HG03342 (cell line): ENCODE data around the gene BASP1.
"Not testable (repeated sequence)": the region's sequence is repeated elsewhere in the genome, so short reads cannot be mapped to it uniquely, and the experiment has no call there.

Experiments
- ATAC-seq: cut with Tn5 transposase; IDR thresholded peaks from one replicate; pipeline ENCODE4 v1.9.1; 2021; ENCODE audit warnings: mild to moderate bottlenecking, moderate library complexity; ENCODE audit not compliant: unreplicated experiment

BASP1 gene

DNA sequence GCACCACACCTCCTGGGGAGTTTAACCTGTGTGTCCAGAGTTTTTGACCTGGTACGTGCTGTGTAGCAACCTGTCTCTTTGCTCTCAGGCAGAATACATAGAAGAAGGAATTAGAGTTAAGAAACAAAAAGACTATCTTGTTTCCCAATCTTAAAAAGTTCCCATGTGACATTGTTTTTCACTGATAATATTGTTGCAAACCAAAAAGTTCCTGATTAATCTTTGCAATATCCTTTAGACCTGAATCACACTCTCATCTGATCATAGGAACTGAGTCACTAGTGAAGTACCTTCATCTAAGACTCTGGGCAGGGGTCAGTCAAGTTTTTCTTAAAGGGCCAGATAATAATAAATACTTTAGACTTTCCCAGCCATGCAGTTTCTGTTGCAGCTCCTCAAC is 35.1 kb downstream of the BASP1 start:
- no peak for ATAC-seq

DNA sequence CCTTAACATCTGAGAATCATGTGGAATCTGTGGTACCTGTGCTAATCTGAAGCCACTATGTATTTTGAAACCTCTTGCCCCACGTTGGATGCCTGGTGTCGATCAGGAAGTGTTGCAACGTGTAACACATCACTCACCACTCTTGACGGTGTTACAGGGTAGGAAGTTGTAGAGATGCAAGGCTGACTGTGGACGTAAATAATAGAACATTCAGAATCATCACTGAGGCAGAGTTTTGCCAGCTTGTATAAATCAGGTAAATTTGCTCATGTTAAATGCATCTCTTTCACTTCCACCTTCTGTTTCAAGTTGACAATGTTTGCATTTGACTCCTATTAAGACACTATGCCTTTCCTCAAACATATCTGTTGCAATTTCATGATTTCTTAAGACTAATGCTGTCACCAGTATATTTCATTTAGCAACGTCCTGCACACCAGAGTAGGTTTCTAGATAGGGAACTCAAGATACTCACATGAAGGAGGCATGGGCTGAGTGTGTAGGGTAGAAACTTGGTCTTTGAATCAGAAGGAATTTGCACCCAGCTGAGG is 38.1 kb downstream of the BASP1 start:
- peak; percentile 52 for ATAC-seq

DNA sequence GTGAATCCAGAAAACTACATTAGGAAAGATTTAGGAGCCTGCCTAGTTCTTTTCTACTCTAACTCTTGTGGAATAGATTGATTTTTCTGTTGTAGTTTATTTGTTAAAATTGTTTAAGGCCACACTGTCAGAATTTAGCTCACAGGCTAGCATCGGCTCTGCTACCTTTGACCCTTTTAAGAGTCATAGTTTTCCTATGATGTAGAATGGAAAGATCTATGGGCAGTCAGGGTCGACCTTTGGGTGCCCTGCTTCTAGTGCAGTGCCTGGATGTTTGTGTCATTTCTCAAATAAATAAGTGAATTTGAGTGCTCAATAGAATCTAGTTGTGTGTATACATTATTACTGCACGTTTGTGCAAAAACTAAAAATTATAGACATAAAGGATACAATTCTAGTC is 38.7 kb downstream of the BASP1 start:
- no peak for ATAC-seq

DNA sequence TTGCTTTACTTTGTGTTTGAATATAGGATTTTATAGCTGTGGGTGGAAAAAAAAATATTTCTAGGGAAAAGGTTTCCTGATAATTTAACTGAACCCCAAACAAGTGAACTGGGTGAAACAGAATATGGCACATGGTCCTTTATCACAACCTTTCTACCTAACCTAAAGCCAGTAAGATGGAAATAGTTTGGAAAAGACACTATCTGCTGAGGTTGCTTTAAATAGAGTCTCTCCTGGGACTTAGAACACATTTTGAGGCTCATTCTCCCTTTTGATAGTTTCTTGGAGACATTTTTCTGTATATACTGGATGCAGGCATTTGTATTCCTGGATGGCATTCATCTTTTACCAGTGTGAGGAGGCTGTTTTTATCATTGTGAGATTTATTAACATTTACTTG is 39.4 kb downstream of the BASP1 start:
- ATAC-seq, result no peak

DNA sequence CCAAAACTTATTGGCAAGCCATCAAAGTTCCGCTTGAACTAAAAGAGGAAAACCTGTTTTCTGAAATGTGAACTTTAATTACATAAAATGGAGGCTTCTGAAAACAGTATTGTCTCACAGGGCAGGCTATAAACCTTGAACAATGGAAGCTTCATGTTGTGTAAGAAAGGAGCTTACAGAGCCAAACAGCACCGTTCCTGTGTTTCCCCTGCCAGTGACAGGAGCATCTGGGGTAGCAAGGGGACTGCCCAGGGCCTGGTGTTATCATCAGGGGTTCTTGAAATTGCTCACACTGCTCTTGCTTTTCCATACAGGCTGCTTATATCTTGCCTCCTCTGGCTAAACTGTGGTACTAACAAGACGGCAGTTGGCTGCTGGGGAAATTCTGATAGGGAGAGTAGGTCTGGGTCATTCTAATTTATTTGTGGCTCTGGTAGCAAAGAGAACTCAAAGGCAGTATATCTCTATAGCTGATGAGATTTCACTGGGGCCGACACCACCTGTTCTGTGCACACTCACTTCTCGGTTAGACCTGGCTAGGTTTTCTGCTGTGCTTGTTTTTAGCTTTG is 40.4 kb downstream of the BASP1 start:
- ATAC-seq, result peak; percentile 83

DNA sequence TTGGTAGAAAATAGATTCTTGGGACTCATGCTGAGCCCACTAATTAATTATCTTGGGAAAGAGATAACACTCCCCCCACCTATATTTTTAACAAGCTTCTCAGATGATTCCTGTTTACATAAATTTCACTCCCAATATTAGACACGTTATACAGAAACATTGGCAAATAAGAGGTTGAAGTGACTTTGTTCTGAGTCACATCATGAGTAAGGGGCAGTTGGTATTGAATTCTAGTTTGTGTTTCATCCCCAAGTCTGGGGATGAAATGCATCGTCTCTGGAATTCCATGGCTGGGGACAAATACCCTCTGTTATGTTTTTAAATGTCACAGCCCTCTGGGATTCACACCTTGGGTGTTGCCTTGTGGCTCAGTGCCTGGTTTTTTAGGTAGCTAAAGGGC is 41.0 kb downstream of the BASP1 start:
- no peak for ATAC-seq

DNA sequence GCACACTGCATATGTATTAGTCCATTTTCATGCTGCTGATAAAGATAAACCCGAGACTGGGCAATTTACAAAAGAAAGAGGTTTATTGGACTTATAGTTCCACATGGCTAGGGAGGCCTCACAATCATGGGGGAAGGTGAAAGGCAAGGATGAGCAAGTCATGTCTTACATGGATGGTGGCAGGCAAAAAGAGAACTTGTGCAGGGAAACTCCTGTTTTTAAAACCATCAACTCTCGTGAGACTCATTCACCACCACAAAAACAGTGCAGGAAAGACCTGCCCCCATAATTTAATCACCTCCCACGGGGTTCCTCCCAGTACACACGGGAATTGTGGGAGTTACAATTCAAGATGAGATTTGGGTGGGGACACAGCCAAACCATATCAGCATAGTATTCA is 41.6 kb downstream of the BASP1 start:
- not testable (repeated sequence) for ATAC-seq

DNA sequence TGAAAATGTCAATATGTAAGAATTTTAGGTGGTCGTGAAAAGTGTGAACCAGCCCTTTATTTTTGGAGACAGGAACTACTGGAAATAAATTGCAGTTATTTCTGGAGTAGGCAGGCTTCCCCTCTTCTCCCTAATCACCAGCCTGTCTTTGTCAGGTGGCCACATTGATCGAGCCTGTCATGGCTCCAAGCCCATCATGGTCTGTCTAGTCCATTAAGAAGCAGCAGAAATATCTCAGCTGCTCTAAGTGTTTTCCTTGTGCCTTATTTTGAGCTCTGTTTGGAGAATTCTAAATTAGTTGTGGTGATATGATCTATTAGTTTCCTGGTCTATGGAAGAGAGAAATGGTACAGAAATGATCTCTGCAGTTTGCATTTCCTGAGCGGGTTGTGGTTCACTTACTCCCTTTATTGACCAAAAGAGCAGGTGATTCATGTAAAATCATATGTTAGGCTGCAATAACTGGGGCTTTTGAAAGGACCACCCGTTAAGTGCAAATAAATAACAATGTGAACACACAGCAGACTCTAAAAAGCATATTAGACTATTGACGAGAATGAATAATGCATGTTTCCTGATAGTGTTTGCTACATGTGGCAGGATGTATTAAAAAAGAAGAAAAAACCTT is 42.3 kb downstream of the BASP1 start:
- no peak for ATAC-seq

DNA sequence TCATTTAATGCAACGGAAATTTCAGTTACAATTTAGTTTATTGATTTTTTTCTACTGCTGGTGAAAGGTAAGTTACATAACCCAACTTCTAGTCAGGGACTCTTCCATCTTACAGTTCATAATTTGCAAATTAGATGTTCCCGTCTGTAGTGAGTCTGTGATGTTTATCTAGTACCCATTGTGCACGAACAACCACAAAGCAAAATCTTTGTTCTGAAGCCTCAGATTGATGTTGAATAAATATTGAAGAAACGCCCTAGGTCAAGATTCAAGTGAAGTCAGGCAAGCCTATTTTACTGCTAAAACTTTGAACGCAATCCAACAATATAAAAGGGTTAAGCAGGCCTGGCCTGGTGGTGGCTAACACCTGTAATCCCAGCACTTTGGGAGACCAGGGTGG is 43.1 kb downstream of the BASP1 start:
- ATAC-seq, result no peak

DNA sequence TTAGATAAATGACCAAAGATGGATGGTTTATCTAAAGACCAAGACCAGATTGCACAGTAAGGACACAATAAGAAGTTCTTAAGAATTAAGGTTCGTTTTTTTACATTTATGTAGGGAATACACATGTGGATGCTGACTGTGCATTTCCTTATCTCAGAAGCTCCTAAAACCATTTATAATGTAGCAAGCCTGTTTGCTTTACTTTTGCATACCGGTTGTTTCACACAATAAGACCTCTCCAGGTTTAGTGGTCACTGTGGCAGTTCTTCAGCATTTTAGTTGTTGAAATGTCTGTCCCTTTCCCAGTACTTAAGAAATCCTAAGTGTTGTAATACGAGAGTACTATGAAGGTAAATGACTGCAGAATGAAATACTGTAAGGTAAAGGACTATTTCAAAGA is 43.6 kb downstream of the BASP1 start:
- ATAC-seq, result no peak

DNA sequence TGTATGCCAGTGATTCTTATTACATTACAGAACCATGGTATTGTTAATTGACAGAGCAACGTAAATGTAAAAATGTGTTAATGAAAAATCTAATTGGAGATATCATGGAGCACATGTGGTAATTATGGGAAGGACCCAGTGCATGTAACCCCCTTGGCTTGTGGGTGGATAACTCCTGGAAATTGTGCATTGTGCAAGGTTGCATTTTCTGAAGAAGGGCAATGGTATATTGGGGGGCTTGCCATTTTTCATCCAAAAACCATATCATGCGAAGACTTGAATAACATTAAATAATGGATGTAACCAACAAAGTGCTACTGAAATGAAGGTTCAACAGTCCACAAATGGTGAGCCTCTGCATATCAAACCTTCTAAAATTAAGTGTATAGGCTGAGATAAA is 47.6 kb downstream of the BASP1 start:
- no peak for ATAC-seq

DNA sequence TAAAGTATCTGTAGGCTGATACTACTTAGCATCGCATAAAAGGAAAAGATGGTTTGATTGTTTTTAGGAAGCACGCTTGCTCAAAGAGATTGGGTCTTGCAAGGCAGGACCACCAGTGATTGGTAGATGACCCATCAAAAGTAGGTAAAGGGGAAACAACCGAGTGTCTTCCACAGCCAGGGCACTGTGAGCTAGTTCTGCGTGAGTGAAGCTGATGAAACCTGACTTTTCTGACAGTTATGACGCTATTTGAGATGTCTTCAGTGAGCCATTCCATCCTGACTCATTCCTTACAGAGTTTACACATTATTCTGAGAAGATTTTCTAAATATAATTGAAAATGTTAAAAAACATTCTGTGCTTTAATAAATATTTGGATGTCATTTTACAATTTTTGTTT is 49.7 kb downstream of the BASP1 start:
- ATAC-seq, result peak; percentile 67

DNA sequence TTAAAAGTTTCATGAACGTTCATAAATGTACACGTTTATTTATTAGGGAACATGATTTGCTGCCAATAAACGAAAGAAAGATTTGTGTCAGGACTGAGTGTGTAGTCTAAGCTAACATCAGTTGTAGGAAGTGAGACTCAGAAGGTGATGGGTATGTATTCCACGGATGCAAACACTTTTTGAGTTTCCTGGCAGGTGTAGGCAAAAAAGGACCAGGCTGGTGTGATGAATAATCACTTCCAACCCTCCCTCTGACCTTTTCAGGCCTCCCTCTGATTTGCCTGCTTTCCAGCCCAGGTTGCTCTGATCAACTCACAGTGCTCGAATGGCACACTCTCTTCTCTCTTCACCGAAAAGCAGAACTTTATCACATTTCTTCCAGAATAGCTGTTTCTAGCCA is 51.8 kb downstream of the BASP1 start:
- peak; percentile 64 for ATAC-seq

DNA sequence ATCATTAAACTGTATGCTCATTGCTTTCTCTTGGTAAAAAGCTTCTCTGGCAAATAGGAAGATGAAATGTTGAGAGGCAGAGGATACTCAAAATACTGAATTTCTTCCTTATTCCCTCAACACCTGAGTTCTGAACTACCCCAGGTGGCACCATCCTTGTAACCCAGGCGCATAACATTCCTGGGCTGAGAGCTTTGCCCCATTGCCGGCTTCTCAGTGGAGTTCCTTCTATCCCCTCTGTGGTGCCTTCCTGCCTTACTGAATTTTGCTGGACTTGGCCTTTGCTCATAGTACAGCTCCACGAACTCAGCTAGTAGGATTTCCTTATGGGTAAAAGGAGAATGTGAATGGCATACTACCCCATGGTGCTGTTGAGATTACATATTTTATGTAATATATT is 54.7 kb downstream of the BASP1 start:
- no peak for ATAC-seq

DNA sequence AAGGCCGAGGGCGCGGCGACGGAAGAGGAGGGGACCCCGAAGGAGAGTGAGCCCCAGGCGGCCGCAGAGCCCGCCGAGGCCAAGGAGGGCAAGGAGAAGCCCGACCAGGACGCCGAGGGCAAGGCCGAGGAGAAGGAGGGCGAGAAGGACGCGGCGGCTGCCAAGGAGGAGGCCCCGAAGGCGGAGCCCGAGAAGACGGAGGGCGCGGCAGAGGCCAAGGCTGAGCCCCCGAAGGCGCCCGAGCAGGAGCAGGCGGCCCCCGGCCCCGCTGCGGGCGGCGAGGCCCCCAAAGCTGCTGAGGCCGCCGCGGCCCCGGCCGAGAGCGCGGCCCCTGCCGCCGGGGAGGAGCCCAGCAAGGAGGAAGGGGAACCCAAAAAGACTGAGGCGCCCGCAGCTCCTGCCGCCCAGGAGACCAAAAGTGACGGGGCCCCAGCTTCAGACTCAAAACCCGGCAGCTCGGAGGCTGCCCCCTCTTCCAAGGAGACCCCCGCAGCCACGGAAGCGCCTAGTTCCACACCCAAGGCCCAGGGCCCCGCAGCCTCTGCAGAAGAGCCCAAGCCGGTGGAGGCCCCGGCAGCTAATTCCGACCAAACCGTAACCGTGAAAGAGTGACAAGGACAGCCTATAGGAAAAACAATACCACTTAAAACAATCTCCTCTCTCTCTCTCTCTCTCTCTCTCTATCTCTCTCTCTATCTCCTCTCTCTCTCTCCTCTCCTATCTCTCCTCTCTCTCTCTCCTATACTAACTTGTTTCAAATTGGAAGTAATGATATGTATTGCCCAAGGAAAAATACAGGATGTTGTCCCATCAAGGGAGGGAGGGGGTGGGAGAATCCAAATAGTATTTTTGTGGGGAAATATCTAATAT is 58.1 kb downstream of the BASP1 start:
- ATAC-seq, result no peak

DNA sequence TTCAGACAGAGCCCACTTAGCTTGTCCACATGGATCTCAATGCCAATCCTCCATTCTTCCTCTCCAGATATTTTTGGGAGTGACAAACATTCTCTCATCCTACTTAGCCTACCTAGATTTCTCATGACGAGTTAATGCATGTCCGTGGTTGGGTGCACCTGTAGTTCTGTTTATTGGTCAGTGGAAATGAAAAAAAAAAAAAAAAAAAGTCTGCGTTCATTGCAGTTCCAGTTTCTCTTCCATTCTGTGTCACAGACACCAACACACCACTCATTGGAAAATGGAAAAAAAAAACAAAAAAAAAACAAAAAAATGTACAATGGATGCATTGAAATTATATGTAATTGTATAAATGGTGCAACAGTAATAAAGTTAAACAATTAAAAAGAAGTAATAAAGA is 59.0 kb downstream of the BASP1 start:
- ATAC-seq, result peak; percentile 71

DNA sequence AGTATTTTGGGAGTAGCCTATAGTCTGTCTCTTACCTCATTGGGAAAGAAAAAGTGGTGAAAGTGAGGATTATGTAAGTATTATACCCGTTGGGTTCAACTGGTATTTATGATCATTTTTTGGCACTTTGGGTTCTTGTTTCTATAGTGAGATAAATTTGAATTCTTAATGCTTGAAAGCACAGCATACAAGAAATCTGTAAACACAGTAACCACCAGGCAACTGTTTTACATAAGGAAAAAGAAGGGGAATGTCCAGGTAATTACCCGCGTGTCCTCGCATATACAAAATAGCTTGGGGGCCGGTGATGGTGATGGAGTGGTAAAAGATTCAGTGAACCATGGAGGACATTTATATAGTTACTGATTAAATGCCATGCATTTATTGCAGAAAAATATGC is 60.5 kb downstream of the BASP1 start:
- peak; percentile 24 for ATAC-seq

DNA sequence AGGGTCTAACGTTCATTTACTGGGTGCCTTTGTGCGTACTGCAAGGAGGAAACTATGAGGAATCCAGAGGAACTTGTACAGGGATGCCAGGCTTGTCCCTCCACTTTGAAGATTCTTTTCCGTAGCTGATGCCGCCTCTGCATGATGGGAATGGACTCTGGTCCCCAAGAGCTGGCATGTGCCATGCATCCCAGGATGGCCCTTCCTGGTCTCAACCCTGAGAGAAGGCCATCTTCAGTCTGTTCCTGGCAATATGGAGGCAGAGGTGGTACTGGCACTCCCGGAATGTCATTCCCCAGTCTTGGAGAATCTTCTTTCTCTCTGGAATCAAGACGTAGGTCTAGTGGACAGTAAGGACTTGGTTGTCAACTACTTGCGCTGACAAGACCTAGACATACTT is 61.5 kb downstream of the BASP1 start:
- ATAC-seq, result no peak

DNA sequence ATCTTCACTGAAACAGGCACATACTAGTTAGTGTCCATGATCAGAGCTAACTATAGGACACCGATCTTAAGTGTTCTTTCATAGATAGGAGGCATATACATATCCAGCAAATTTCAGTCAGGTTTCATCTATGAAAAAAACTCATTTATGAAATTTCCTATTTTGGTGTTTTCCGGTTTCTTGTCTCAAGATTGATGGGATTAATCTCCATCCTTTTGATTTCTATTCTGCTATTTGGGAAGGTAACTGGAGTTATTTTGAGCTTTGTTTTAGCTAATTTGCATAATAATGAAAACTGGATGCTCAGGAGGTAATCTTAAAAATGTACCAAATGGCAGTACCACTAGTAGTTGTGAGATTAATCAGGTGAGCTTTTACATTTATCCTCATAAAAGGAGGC is 62.1 kb downstream of the BASP1 start:
- no peak for ATAC-seq

DNA sequence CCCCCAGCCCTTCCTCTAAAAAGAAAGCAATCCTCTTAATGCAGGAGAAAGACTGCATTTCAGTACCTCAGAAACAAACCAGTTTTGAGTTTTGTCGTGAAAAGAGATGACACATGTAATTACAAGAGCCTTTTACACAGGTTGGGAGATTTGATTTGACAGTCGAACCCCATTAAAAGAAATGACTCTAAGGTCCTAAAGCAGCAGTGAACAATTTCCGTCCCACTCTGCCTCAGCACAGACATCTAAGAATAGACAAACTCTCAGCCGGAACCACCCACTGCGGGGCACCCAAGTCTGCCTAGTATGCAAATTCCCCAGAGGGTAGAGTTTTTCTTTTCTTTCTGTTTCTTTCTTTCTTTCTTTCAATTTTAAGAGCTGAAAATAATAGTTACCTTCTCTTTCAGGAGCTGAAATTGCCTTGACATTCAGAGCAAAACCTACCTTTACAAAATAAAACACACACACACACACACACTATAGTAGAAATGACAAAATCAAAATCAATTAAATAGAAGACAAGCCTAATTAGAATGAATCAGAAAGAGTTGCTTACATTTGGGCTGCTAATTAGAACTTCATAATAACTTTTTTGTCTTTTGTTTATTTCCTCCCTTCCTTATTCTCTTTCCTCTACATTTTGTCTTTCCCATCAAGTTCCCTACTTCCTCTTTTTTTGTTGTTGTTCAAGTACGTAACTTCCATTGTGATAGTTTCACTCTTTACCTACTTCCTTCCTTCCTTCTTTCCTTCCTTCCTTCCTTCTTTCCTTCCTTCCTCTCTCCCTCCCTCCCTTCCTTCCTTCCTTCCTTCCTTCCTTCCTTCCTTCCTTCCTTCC is 65.1 kb downstream of the BASP1 start:
- peak; percentile 97 for ATAC-seq

DNA sequence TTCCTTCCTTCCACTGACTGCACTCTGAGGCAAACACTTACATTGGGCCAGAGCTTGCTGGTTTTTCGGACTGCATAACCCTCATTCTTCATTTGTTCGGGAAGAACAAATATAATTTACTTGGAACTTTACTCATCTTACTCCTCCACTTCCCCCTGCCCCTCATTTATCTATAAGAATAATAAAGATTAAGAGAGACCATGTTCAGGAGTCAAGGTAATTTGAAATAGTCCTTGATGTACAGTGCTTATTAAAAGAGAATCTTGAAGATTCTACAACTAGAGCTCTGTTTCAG is 65.6 kb downstream of the BASP1 start:
- ATAC-seq, result no peak
